Endothelial cell of umbilical vein (primary cell): ENCODE measurements around the gene PLXNA1. TPM values are rescaled to one million over a fixed set of nuclear protein-coding genes. Genes with fewer than 3 reads are reported as not detected.

ENCODE experiments used
- BruUV-seq: library from RNA; stranded (reverse); fragments of 400-500 nt; replicated peaks from 2 replicates; lab custom pipeline; 2021; lab: Mats Ljungman, UMichigan
- CTCF ChIA-PET: fragments of 300-600, 350-600 bp; sonication (Branson Sonifier 250); formaldehyde crosslinking; loops from one replicate; lab custom pipeline; 2021; ENCODE audit warnings: antibody characterized with exemption, inconsistent platforms; lab: Charles Lee
- POLR2A ChIA-PET: fragments of 300-600, 350-600 bp; sonication (Branson Sonifier 250); formaldehyde crosslinking; loops from one replicate; lab custom pipeline; 2021; ENCODE audit warnings: antibody characterized with exemption, inconsistent platforms; lab: Charles Lee
- DNase-seq: peaks from one replicate; pipeline ENCODE4 v3.0.0-alpha.2; 2011; ENCODE audit warnings: low read depth, low spot score
- FAIRE-seq: peaks from 2 replicates; lab custom pipeline; 2011; peaks lifted over from hg19 to GRCh38; lab: Jason Lieb, UNC
- H2AFZ ChIP-seq: 2 replicates; pipeline ENCODE4 v1.6.0; 2012; ENCODE audit warnings: low read depth, low read length, control low read depth, inconsistent platforms
- H3K27ac ChIP-seq: 2 replicates; pipeline ENCODE4 v1.5.1; 2011; ENCODE audit warnings: low read depth, mild to moderate bottlenecking, control low read depth, low read length, moderate library complexity; ENCODE audit not compliant: insufficient read depth
- H3K27me3 ChIP-seq, 2 experiments: 2 replicates each; pipeline versions ENCODE4 v1.6.0 to v1.6.1; 2011; ENCODE audit warnings: low read length in 2 of 2, mixed read lengths in 1 of 2; ENCODE audit not compliant: control insufficient read depth in 2 of 2, insufficient read depth in 2 of 2
- H3K36me3 ChIP-seq, 2 experiments: 2 replicates in 1 of 2; 3 replicates in 1 of 2; pipeline ENCODE4 v1.5.1; 2011; ENCODE audit warnings: low read length in 2 of 2, mild to moderate bottlenecking in 1 of 2, moderate library complexity in 1 of 2; ENCODE audit not compliant: control insufficient read depth in 2 of 2, insufficient read depth in 2 of 2; ENCODE audit errors: extremely low read depth in 1 of 2
- H3K4me1 ChIP-seq: 3 replicates; pipeline ENCODE4 v1.5.1; 2011; ENCODE audit warnings: mild to moderate bottlenecking, low read length; ENCODE audit not compliant: control insufficient read depth, insufficient read depth; ENCODE audit errors: extremely low read depth
- H3K4me2 ChIP-seq: 2 replicates; pipeline ENCODE4 v1.6.1; 2011; ENCODE audit warnings: low read length, control low read depth, mixed read lengths; ENCODE audit not compliant: insufficient read depth
- H3K4me3 ChIP-seq, 3 experiments: fragments of 200-600 bp in 1 of 3; sonication (generic), shearing (Covaris generic) in 1 of 3; replicated peaks in 1 of 3; 2 replicates each; pipeline ENCODE4 v1.5.1; 2011 to 2016; ENCODE audit warnings: control low read depth in 3 of 3, low read length in 3 of 3, mild to moderate bottlenecking in 2 of 3, inconsistent platforms in 1 of 3, low read depth in 1 of 3, moderate library complexity in 1 of 3; ENCODE audit not compliant: insufficient read depth in 1 of 3
- H3K79me2 ChIP-seq: 2 replicates; pipeline ENCODE4 v1.6.0; 2012; ENCODE audit warnings: low read length, inconsistent platforms; ENCODE audit not compliant: control insufficient read depth, insufficient read depth
- H3K9ac ChIP-seq: replicated peaks from 2 replicates; pipeline ENCODE3; 2011; ENCODE audit warnings: low read length, control low read depth; ENCODE audit not compliant: insufficient read depth; ENCODE audit errors: extremely low read depth
- H3K9me1 ChIP-seq: replicated peaks from 3 replicates; pipeline ENCODE4 v1.6.0; 2011; ENCODE audit warnings: mild to moderate bottlenecking, low read length; ENCODE audit not compliant: control insufficient read depth, insufficient read depth; ENCODE audit errors: extremely low read depth
- H3K9me3 ChIP-seq: replicated peaks from 2 replicates; pipeline ENCODE4 v1.5.1; 2012; ENCODE audit warnings: low read length, inconsistent platforms; ENCODE audit not compliant: control insufficient read depth, insufficient read depth
- H4K20me1 ChIP-seq: replicated peaks from 2 replicates; pipeline ENCODE3; 2011; ENCODE audit warnings: mild to moderate bottlenecking, low read length; ENCODE audit not compliant: control insufficient read depth, insufficient read depth; ENCODE audit errors: extremely low read depth
- EZH2 ChIP-seq: IDR thresholded peaks from 2 replicates; pipeline ENCODE4 v1.6.1; 2012; ENCODE audit warnings: borderline replicate concordance, low read depth, mild to moderate bottlenecking, moderate library complexity, low read length, inconsistent platforms; ENCODE audit not compliant: severe bottlenecking
- FOS ChIP-seq: IDR thresholded peaks from 2 replicates; pipeline ENCODE4 v1.6.1; 2011; ENCODE audit warnings: mild to moderate bottlenecking, low read length, moderate library complexity, borderline replicate concordance; ENCODE audit not compliant: insufficient read depth
- GATA2 ChIP-seq: IDR thresholded peaks from 2 replicates; pipeline ENCODE4 v1.7.0; 2011; ENCODE audit warnings: low read depth, mild to moderate bottlenecking, moderate library complexity, mixed read lengths, low read length; ENCODE audit not compliant: insufficient read length, insufficient read depth
- JUN ChIP-seq: IDR thresholded peaks from 2 replicates; pipeline ENCODE4 v1.6.1; 2011; ENCODE audit warnings: borderline replicate concordance, low read depth; ENCODE audit not compliant: insufficient read length, insufficient read depth
- MYC ChIP-seq: IDR thresholded peaks from one replicate; pipeline ENCODE4 v1.6.1; 2011; ENCODE audit warnings: mild to moderate bottlenecking, low read depth, low read length
- POLR2A ChIP-seq: IDR thresholded peaks from 2 replicates; pipeline ENCODE4 v1.6.1; 2012; ENCODE audit warnings: low read depth, mild to moderate bottlenecking, control low read depth, low read length
- POLR2AphosphoS5 ChIP-seq: IDR thresholded peaks from 2 replicates; pipeline ENCODE4 v1.6.1; 2012; ENCODE audit warnings: low read depth, mild to moderate bottlenecking, control low read depth, low read length, moderate library complexity; ENCODE audit not compliant: insufficient read depth
- dilution Hi-C: fragments of 300-500 bp; cut with MboI; formaldehyde crosslinking; loops from one replicate; pipeline ENCODE4 v1.15.0; 2019; ENCODE audit warnings: low sequenced_read_pairs; ENCODE audit not compliant: extremely low pct_ligation_motif_present
- intact Hi-C: fragments of 100-400 bp; cut with micrococcal nuclease; formaldehyde crosslinking; loops from one replicate; pipeline ENCODE4 v1.10.0; 2022
- polyA plus RNA-seq, 4 experiments: library from polyadenylated mRNA; depleted of rRNA in 3 of 4; stranded (reverse) in 3 of 4; unstranded in 1 of 4; fragments of >200 nt; gene quantifications; 2 replicates each; pipeline versions ENCODE4 v1.2.1 to v1.2.3, GENCODE V29; 2011 to 2012; ENCODE audit warnings: missing spikeins in 1 of 4
- total RNA-seq: library from RNA; stranded (reverse); gene quantifications from 2 replicates; pipeline ENCODE4 v1.2.3, GENCODE V29; 2021
- TF ChIP-seq, protein P1 (sequence below), 2 donors: IDR thresholded peaks; 1 replicate in 1 of 2; 2 replicates in 1 of 2; pipeline ENCODE4 v1.5.1; 2011; ENCODE audit warnings: low read length in 2 of 2, mild to moderate bottlenecking in 2 of 2, moderate library complexity in 2 of 2, control low read depth in 1 of 2, inconsistent platforms in 1 of 2, low read depth in 1 of 2; ENCODE audit not compliant: insufficient read depth in 1 of 2; ENCODE audit errors: extremely low read depth in 1 of 2
- TF ChIP-seq, protein P2 (sequence below): IDR thresholded peaks from 2 replicates; pipeline ENCODE4 v1.6.1; 2011; ENCODE audit not compliant: insufficient read depth, insufficient read length

The PLXNA1 gene
- total and polyA plus RNA-seq, 2 donors (not counting 3 experiments of a cell fraction or from before 2014, with no cell fraction given): 14.1 to 18.4 TPM

DNA sequence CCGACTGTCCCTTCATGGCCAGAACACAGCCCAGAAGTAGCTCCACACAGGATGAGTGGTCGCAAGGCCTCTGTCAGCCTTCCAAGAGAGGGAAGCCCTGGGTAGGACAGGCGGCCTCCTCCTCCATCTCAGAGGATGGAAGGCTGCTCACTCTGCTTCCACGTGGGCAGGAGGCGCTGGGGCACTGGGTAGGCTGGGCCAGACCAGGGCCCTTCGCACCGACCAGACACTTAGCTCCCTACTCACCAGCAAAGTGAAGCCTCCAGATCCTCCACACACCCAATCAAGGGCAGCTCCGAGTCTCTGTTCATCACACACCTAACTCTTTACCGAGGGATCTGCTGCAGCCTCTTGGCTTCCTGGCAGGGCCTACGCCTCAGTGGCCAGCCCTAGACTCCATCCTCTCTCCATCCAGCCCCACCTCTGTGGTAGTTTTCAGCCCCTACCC is 24.3 kb upstream of the PLXNA1 start:
- H3K36me3 ChIP-seq: no peaks in the 10 kb centered on the region
- H2AFZ ChIP-seq: no peak overlapping the region
- H3K79me2 ChIP-seq: no peaks in the 10 kb centered on the region
- TF ChIP-seq GATA2: no peak
- TF ChIP-seq, protein P1, sequence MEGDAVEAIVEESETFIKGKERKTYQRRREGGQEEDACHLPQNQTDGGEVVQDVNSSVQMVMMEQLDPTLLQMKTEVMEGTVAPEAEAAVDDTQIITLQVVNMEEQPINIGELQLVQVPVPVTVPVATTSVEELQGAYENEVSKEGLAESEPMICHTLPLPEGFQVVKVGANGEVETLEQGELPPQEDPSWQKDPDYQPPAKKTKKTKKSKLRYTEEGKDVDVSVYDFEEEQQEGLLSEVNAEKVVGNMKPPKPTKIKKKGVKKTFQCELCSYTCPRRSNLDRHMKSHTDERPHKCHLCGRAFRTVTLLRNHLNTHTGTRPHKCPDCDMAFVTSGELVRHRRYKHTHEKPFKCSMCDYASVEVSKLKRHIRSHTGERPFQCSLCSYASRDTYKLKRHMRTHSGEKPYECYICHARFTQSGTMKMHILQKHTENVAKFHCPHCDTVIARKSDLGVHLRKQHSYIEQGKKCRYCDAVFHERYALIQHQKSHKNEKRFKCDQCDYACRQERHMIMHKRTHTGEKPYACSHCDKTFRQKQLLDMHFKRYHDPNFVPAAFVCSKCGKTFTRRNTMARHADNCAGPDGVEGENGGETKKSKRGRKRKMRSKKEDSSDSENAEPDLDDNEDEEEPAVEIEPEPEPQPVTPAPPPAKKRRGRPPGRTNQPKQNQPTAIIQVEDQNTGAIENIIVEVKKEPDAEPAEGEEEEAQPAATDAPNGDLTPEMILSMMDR (IDR thresholded peaks at IDR 0.05; ENCODE audit: extremely low read depth in 1 of 2, insufficient read depth in 1 of 2, low read depth in 1 of 2, low read length in 2 of 2): no peak
- ChIA-PET CTCF (no interaction called here), POLR2A (no interaction called here)
- no TSS peak for BruUV-seq
- peaks cover 4% of the 10 kb centered on the region for H3K4me1 ChIP-seq
- FAIRE-seq (no peak), DNase-seq (no peak)
- H4K20me1 ChIP-seq: no peaks in the 10 kb centered on the region
- intact Hi-C loops (no loop called here), dilution Hi-C loops (no loop called here)
- H3K9me3 ChIP-seq: no peaks in the 10 kb centered on the region
- no peak overlapping the region for H3K9ac ChIP-seq
- no peak overlapping the region for H3K27ac ChIP-seq
- H3K27me3 ChIP-seq: no peaks in the 10 kb centered on the region
- H3K9me1 ChIP-seq: no peaks in the 10 kb centered on the region
- H3K4me2 ChIP-seq: no peak overlapping the region
- no peak overlapping the region for H3K4me3 ChIP-seq

DNA sequence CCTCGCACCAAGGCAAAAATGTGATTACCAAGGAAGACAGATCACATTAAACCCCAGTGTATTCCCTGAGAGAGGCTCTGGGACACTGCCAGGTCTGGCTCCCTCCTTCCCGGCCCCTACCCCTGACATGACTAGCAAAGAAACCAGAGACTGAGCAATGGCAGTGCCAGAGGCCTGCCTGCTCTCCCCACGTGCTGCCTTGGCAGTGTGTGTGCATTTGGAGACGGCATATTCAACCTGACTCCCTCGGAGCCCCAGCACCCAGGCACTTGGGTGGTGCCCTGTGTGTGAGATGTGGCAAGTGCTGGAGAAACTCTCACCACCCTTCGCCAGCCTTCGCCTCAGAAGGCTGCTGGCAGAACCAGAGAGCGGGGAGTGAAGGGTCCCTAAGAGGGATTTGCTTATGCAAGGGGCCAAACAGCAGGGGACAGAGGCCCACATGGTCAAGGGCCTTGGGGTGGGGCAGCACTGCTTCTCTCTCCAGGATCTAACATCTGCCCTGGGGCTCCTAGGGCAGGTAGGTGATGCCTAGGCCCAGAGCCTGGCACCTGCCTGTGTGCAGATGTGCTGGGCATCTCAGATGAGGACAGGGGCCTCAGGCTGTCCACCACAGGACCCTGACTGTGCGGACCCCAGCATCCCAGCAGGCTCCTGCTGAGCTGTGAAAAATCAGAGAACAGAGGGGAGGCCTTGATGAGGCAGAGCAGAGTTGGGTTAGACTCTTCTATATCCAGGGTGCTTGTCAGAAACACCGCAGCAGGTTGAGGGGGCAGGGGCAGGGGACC is 23.6 kb upstream of the PLXNA1 start:
- no TSS peak for BruUV-seq
- Histone ChIP-seq H3K4me2 (no peak overlapping the region), H3K9me3 (no peaks in the 10 kb centered on the region), H3K79me2 (no peaks in the 10 kb centered on the region), H3K27ac (no peak overlapping the region), H3K4me1 (peaks cover 4% of the 10 kb centered on the region), H2AFZ (no peak overlapping the region), H3K27me3 (peaks cover 0 to 1% of the 10 kb centered on the region in 2 experiments), H3K9ac (no peak overlapping the region), H3K9me1 (no peaks in the 10 kb centered on the region), H4K20me1 (no peaks in the 10 kb centered on the region), H3K4me3 (no peak overlapping the region), H3K36me3 (no peaks in the 10 kb centered on the region)
- ChIA-PET POLR2A (no interaction called here), CTCF (interaction anchor here (1.1 to 2.6 kb wide), 3 partner anchors 13 to 208 kb away, joined by 3 to 19 read pairs (median 3); no protein-coding TSS in a partner anchor)
- no peak for DNase-seq
- FAIRE-seq: no peak
- intact Hi-C loops: no loop called here
- TF ChIP-seq MYC (no peak), EZH2 (no peak), GATA2 (no peak), FOS (no peak), POLR2AphosphoS5 (no peak), JUN (no peak), POLR2A (no peak)
- TF ChIP-seq, protein P1 (IDR thresholded peaks at IDR 0.05; ENCODE audit: extremely low read depth in 1 of 2, insufficient read depth in 1 of 2, low read depth in 1 of 2, low read length in 2 of 2): no peak
- TF ChIP-seq, protein P2, sequence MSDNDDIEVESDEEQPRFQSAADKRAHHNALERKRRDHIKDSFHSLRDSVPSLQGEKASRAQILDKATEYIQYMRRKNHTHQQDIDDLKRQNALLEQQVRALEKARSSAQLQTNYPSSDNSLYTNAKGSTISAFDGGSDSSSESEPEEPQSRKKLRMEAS: no peak
- dilution Hi-C loops: no loop called here
